Measurements from ENCODE around the gene PACC1.

GRCh38 chr1:212461916-212462660 is 47.4 kb upstream of the PACC1 start:
- no peak for TF ChIP-seq CTCF (IDR thresholded peaks at IDR 0.05)
- TF ChIP-seq POLR2AphosphoS5 (IDR thresholded peaks at IDR 0.05) = no peak
- TF ChIP-seq POLR2A (IDR thresholded peaks at IDR 0.05; ENCODE audit: low read depth) = no peak
